ENCODE data around the gene POLRMT.

DNA sequence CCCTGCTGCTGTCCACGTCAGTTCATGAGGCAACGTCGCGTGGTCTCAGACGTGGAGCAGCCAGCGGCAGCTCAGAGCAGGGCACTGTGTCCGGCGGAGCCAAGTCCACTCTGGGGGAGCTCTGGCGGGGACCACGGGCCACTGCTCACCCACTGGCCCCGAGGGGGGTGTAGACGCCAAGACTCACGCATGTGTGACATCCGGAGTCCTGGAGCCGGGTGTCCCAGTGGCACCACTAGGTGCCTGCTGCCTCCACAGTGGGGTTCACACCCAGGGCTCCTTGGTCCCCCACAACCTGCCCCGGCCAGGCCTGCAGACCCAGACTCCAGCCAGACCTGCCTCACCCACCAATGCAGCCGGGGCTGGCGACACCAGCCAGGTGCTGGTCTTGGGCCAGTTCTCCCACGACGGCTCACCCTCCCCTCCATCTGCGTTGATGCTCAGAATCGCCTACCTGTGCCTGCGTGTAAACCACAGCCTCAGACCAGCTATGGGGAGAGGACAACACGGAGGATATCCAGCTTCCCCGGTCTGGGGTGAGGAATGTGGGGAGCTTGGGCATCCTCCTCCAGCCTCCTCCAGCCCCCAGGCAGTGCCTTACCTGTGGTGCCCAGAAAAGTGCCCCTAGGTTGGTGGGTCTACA is 49.5 kb upstream of the POLRMT start:
- TF ChIP-seq, protein P1, sequence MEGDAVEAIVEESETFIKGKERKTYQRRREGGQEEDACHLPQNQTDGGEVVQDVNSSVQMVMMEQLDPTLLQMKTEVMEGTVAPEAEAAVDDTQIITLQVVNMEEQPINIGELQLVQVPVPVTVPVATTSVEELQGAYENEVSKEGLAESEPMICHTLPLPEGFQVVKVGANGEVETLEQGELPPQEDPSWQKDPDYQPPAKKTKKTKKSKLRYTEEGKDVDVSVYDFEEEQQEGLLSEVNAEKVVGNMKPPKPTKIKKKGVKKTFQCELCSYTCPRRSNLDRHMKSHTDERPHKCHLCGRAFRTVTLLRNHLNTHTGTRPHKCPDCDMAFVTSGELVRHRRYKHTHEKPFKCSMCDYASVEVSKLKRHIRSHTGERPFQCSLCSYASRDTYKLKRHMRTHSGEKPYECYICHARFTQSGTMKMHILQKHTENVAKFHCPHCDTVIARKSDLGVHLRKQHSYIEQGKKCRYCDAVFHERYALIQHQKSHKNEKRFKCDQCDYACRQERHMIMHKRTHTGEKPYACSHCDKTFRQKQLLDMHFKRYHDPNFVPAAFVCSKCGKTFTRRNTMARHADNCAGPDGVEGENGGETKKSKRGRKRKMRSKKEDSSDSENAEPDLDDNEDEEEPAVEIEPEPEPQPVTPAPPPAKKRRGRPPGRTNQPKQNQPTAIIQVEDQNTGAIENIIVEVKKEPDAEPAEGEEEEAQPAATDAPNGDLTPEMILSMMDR (IDR thresholded peaks at IDR 0.05): no peak
- TF ChIP-seq EP300 (IDR thresholded peaks at IDR 0.05; ENCODE audit: borderline replicate concordance in 1 of 2, low read depth in 1 of 2, low read length in 1 of 2) (no peak), POLR2AphosphoS5 (IDR thresholded peaks at IDR 0.05; ENCODE audit: low read depth, low read length) (no peak), RFX5 (IDR thresholded peaks at IDR 0.05; ENCODE audit: low read length) (no peak), SMC3 (IDR thresholded peaks at IDR 0.05; ENCODE audit: low read depth, low read length) (no peak), RAD21 (IDR thresholded peaks at IDR 0.05; ENCODE audit: low read length) (no peak)
- TF ChIP-seq, protein P2, sequence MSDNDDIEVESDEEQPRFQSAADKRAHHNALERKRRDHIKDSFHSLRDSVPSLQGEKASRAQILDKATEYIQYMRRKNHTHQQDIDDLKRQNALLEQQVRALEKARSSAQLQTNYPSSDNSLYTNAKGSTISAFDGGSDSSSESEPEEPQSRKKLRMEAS (IDR thresholded peaks at IDR 0.05; ENCODE audit: low read depth): no peak
- TF ChIP-seq, protein P3, sequence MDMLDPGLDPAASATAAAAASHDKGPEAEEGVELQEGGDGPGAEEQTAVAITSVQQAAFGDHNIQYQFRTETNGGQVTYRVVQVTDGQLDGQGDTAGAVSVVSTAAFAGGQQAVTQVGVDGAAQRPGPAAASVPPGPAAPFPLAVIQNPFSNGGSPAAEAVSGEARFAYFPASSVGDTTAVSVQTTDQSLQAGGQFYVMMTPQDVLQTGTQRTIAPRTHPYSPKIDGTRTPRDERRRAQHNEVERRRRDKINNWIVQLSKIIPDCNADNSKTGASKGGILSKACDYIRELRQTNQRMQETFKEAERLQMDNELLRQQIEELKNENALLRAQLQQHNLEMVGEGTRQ (IDR thresholded peaks at IDR 0.05; ENCODE audit: borderline replicate concordance, low read depth, low read length): no peak

Data from SK-N-SH (cell line).